Liver (tissue), 9 donors: Measurements from ENCODE around the gene FGG. TPM values are rescaled to one million over a fixed set of nuclear protein-coding genes. Genes with fewer than 3 reads are reported as not detected.

Experiments used
- DNase-seq: peaks from one replicate; pipeline ENCODE4 v3.0.0-alpha.2; 2017; ENCODE audit warnings: low spot score
- H3K27ac ChIP-seq, 2 donors: one replicate each; pipeline ENCODE4 v1.7.0; 2013; ENCODE audit warnings: inconsistent platforms in 2 of 2, low read length in 2 of 2, control low read depth in 1 of 2, low read depth in 1 of 2, mild to moderate bottlenecking in 1 of 2
- H3K27me3 ChIP-seq, 4 donors: one replicate each; pipeline versions ENCODE4 v1.6.1 to v1.7.0; 2013; ENCODE audit warnings: low read length in 3 of 4, inconsistent platforms in 1 of 4, mild to moderate bottlenecking in 1 of 4, moderate library complexity in 1 of 4; ENCODE audit not compliant: control insufficient read depth in 4 of 4, insufficient read depth in 4 of 4
- H3K36me3 ChIP-seq, 4 donors: one replicate each; pipeline versions ENCODE4 v1.6.1 to v1.7.0; 2013; ENCODE audit warnings: low read length in 3 of 4, mild to moderate bottlenecking in 3 of 4, low read depth in 1 of 4, moderate library complexity in 1 of 4; ENCODE audit not compliant: control insufficient read depth in 4 of 4, insufficient read depth in 3 of 4
- H3K4me1 ChIP-seq, 4 donors: one replicate each; pipeline versions ENCODE4 v1.6.1 to v1.7.0; 2013; ENCODE audit warnings: low read length in 3 of 4, mild to moderate bottlenecking in 3 of 4, moderate library complexity in 1 of 4; ENCODE audit not compliant: control insufficient read depth in 4 of 4, insufficient read depth in 4 of 4
- H3K4me3 ChIP-seq, 3 donors: one replicate each; pipeline versions ENCODE4 v1.6.1 to v1.7.0; 2013; ENCODE audit warnings: low read length in 3 of 3, control low read depth in 1 of 3, low read depth in 1 of 3, mild to moderate bottlenecking in 1 of 3
- H3K9ac ChIP-seq, 2 donors: one replicate each; pipeline ENCODE4 v1.7.0; 2013; ENCODE audit warnings: low read length in 2 of 2, mild to moderate bottlenecking in 2 of 2, moderate library complexity in 2 of 2, control low read depth in 1 of 2, low read depth in 1 of 2
- H3K9me3 ChIP-seq, 4 donors: one replicate each; pipeline versions ENCODE4 v1.6.1 to v1.7.0; 2013; ENCODE audit warnings: low read length in 3 of 4; ENCODE audit not compliant: control insufficient read depth in 4 of 4
- EGR1 ChIP-seq, 2 donors: IDR thresholded peaks; 2 replicates each; pipeline ENCODE4 v1.6.1; 2016 to 2018; ENCODE audit warnings: antibody characterized with exemption in 2 of 2, low read depth in 2 of 2
- FOXA1 ChIP-seq: IDR thresholded peaks from 2 replicates; pipeline ENCODE4 v1.6.1; 2016; ENCODE audit warnings: antibody characterized with exemption
- FOXA2 ChIP-seq: IDR thresholded peaks from 2 replicates; pipeline ENCODE4 v1.6.1; 2016; ENCODE audit warnings: antibody characterized with exemption
- GABPA ChIP-seq, 2 donors: IDR thresholded peaks in 1 of 2; conservative IDR thresholded peaks in 1 of 2; 2 replicates each; pipeline ENCODE4 v1.6.1; 2016; ENCODE audit warnings: antibody characterized with exemption in 2 of 2, mild to moderate bottlenecking in 1 of 2, moderate library complexity in 1 of 2
- HNF4A ChIP-seq, 2 donors: conservative IDR thresholded peaks; 2 replicates each; pipeline ENCODE4 v1.6.1; 2016; ENCODE audit warnings: antibody characterized with exemption in 2 of 2, mild to moderate bottlenecking in 2 of 2
- HNF4G ChIP-seq: IDR thresholded peaks from 2 replicates; pipeline ENCODE4 v1.6.1; 2016; ENCODE audit warnings: antibody characterized with exemption
- JUND ChIP-seq, 2 donors: IDR thresholded peaks; 2 replicates each; pipeline ENCODE4 v1.6.1; 2016; ENCODE audit warnings: antibody characterized with exemption in 2 of 2
- NR2F2 ChIP-seq: IDR thresholded peaks from 2 replicates; pipeline ENCODE4 v1.6.1; 2016; ENCODE audit warnings: antibody characterized with exemption
- RAD21 ChIP-seq, 2 donors: IDR thresholded peaks; 2 replicates each; pipeline ENCODE4 v1.6.1; 2016; ENCODE audit warnings: antibody characterized with exemption in 2 of 2, mild to moderate bottlenecking in 2 of 2
- RXRA ChIP-seq, 2 donors: IDR thresholded peaks; 2 replicates each; pipeline ENCODE4 v1.6.1; 2017 to 2018; ENCODE audit warnings: antibody characterized with exemption in 2 of 2, mild to moderate bottlenecking in 1 of 2
- SP1 ChIP-seq: IDR thresholded peaks from 2 replicates; pipeline ENCODE4 v1.6.1; 2018; ENCODE audit warnings: antibody characterized with exemption, mild to moderate bottlenecking
- TAF1 ChIP-seq: conservative IDR thresholded peaks from 2 replicates; pipeline ENCODE4 v1.6.1; 2016; ENCODE audit warnings: antibody characterized with exemption, mild to moderate bottlenecking
- YY1 ChIP-seq: IDR thresholded peaks from 2 replicates; pipeline ENCODE4 v1.6.1; 2016; ENCODE audit warnings: antibody characterized with exemption, mild to moderate bottlenecking
- WGBS: extraction: QIAGEN DNeasy Blood & Tissue Kit; methylation state at CpG from one replicate; pipeline ENCODE4 v1.1.7; 2013; 5-methylcytosine and 5-hydroxymethylcytosine counted together
- polyA plus RNA-seq, 2 donors: library from polyadenylated mRNA; stranded (reverse) in 1 of 2; unstranded in 1 of 2; fragments of 200-250 nt in 1 of 2; fragments of >200 nt in 1 of 2; fragmentation: Nextera tagmentation in 1 of 2; extraction: Ambion mirVana in 1 of 2; gene quantifications; one replicate each; pipeline versions ENCODE4 v1.2.1 to v1.2.3, GENCODE V29; 2013 to 2015
- total RNA-seq, 2 donors: library from RNA; depleted of rRNA; stranded (reverse); fragments of >200 nt; gene quantifications; one replicate each; pipeline ENCODE4 v1.2.3, GENCODE V29; 2014
- TF ChIP-seq, protein P1 (sequence below): IDR thresholded peaks from 2 replicates; pipeline ENCODE4 v1.6.1; 2016; ENCODE audit warnings: antibody characterized with exemption, mild to moderate bottlenecking
- TF ChIP-seq, protein P2 (sequence below): fragments of 150-350 bp; IDR thresholded peaks from 2 replicates; pipeline ENCODE4 v1.5.1; 2017; ENCODE audit warnings: improper control_type of control experiment, low read depth, low read length; ENCODE audit not compliant: missing input control
- TF ChIP-seq, protein P3 (sequence below): IDR thresholded peaks from 2 replicates; pipeline ENCODE4 v1.6.1; 2016; ENCODE audit warnings: antibody characterized with exemption
- TF ChIP-seq, protein P4 (sequence below): IDR thresholded peaks from 2 replicates; pipeline ENCODE4 v1.6.1; 2016; ENCODE audit warnings: antibody characterized with exemption
- TF ChIP-seq, protein P5 (sequence below): IDR thresholded peaks from 2 replicates; pipeline ENCODE4 v1.6.1; 2016; ENCODE audit warnings: antibody characterized with exemption
- donor health status: healthy.
- donor health status: healthy.
- donor health status: healthy.
- donor health status: healthy.
- donor health status: healthy.

FGG gene
- total and polyA plus RNA-seq, 4 donors = 7,404 to 20,700 (median 15,071) TPM

DNA sequence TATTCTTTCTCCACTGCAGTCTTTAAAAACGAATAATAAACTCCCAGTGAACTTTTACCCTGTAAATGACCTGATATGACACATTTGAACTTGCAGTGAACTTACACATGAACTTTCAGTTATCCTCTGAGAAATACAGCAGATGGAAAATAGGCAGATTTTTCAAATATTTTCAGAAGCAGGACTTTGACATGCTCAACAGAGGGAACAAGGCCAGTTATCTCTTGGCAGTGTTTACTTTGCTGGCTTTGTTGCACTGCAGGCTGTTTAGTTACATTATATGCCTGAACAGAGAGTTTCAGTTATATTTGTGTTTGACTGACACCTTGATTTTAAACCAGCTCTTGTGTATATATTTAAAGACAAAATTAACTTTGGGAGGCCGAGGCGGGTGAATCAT lies 47.6 kb upstream of the FGG start:
- no peaks in the 10 kb centered on the region for H3K9me3 ChIP-seq
- no peak overlapping the region for H3K9ac ChIP-seq
- WGBS = 10% methylated on average over 3 of the region's 3 CpGs
- peaks cover 0 to 17% (median 8%) of the 10 kb centered on the region in 4 donors for H3K4me1 ChIP-seq
- TF ChIP-seq RXRA (IDR thresholded peaks at IDR 0.05) = peak; percentile 100
- peak in 1 of 2 donors; percentile 85 for TF ChIP-seq EGR1 (IDR thresholded peaks at IDR 0.05; ENCODE audit: low read depth in 2 of 2)
- TF ChIP-seq NR2F2 = peak; percentile 88
- TF ChIP-seq SP1 = peak; percentile 97
- TF ChIP-seq, protein P1, sequence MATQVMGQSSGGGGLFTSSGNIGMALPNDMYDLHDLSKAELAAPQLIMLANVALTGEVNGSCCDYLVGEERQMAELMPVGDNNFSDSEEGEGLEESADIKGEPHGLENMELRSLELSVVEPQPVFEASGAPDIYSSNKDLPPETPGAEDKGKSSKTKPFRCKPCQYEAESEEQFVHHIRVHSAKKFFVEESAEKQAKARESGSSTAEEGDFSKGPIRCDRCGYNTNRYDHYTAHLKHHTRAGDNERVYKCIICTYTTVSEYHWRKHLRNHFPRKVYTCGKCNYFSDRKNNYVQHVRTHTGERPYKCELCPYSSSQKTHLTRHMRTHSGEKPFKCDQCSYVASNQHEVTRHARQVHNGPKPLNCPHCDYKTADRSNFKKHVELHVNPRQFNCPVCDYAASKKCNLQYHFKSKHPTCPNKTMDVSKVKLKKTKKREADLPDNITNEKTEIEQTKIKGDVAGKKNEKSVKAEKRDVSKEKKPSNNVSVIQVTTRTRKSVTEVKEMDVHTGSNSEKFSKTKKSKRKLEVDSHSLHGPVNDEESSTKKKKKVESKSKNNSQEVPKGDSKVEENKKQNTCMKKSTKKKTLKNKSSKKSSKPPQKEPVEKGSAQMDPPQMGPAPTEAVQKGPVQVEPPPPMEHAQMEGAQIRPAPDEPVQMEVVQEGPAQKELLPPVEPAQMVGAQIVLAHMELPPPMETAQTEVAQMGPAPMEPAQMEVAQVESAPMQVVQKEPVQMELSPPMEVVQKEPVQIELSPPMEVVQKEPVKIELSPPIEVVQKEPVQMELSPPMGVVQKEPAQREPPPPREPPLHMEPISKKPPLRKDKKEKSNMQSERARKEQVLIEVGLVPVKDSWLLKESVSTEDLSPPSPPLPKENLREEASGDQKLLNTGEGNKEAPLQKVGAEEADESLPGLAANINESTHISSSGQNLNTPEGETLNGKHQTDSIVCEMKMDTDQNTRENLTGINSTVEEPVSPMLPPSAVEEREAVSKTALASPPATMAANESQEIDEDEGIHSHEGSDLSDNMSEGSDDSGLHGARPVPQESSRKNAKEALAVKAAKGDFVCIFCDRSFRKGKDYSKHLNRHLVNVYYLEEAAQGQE = peak; percentile 83
- TF ChIP-seq, protein P2, sequence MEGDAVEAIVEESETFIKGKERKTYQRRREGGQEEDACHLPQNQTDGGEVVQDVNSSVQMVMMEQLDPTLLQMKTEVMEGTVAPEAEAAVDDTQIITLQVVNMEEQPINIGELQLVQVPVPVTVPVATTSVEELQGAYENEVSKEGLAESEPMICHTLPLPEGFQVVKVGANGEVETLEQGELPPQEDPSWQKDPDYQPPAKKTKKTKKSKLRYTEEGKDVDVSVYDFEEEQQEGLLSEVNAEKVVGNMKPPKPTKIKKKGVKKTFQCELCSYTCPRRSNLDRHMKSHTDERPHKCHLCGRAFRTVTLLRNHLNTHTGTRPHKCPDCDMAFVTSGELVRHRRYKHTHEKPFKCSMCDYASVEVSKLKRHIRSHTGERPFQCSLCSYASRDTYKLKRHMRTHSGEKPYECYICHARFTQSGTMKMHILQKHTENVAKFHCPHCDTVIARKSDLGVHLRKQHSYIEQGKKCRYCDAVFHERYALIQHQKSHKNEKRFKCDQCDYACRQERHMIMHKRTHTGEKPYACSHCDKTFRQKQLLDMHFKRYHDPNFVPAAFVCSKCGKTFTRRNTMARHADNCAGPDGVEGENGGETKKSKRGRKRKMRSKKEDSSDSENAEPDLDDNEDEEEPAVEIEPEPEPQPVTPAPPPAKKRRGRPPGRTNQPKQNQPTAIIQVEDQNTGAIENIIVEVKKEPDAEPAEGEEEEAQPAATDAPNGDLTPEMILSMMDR = no peak
- TF ChIP-seq YY1 = peak; percentile 70
- TF ChIP-seq, protein P3, sequence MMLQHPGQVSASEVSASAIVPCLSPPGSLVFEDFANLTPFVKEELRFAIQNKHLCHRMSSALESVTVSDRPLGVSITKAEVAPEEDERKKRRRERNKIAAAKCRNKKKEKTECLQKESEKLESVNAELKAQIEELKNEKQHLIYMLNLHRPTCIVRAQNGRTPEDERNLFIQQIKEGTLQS = peak; percentile 73
- TF ChIP-seq, protein P4, sequence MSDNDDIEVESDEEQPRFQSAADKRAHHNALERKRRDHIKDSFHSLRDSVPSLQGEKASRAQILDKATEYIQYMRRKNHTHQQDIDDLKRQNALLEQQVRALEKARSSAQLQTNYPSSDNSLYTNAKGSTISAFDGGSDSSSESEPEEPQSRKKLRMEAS = peak; percentile 60
- TF ChIP-seq HNF4A (conservative IDR thresholded peaks at IDR 0.05) = peak; percentile 95 to 97
- peak; percentile 46 to 51 for TF ChIP-seq RAD21 (IDR thresholded peaks at IDR 0.05)
- no peak for TF ChIP-seq TAF1
- TF ChIP-seq FOXA1 = peak; percentile 97
- TF ChIP-seq, protein P5, sequence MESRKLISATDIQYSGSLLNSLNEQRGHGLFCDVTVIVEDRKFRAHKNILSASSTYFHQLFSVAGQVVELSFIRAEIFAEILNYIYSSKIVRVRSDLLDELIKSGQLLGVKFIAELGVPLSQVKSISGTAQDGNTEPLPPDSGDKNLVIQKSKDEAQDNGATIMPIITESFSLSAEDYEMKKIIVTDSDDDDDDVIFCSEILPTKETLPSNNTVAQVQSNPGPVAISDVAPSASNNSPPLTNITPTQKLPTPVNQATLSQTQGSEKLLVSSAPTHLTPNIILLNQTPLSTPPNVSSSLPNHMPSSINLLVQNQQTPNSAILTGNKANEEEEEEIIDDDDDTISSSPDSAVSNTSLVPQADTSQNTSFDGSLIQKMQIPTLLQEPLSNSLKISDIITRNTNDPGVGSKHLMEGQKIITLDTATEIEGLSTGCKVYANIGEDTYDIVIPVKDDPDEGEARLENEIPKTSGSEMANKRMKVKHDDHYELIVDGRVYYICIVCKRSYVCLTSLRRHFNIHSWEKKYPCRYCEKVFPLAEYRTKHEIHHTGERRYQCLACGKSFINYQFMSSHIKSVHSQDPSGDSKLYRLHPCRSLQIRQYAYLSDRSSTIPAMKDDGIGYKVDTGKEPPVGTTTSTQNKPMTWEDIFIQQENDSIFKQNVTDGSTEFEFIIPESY = peak; percentile 85
- peak; percentile 98 for TF ChIP-seq FOXA2
- TF ChIP-seq HNF4G = peak; percentile 82
- no peak for TF ChIP-seq GABPA (IDR thresholded peaks at IDR 0.05 in 1 of 2, conservative IDR thresholded peaks at IDR 0.05 in 1 of 2)
- TF ChIP-seq JUND (IDR thresholded peaks at IDR 0.05) = peak; percentile 83 to 89
- no peaks in the 10 kb centered on the region for H3K27me3 ChIP-seq
- H3K27ac ChIP-seq = peak overlapping the region; percentile 48 to 54
- H3K4me3 ChIP-seq = no peak overlapping the region
- H3K36me3 ChIP-seq = no peaks in the 10 kb centered on the region
- DNase-seq = no peak
